SJCRH30 (cell line): ENCODE results near the gene CR1L. TPM values are rescaled to one million over a fixed set of nuclear protein-coding genes. Genes with fewer than 3 reads are reported as not detected.
"Not testable (repeated sequence)": the region's sequence is repeated elsewhere in the genome, so short reads cannot be mapped to it uniquely, and the experiment has no call there.

Source experiments
- DNase-seq, 2 experiments: peaks; one replicate each; pipeline ENCODE4 v3.0.0-alpha.2; 2015 to 2020
- H3K27ac ChIP-seq: fragments of 250-450 bp; sonication (Bioruptor Pico); 2 replicates; pipeline ENCODE4 v1.5.1; 2020; ENCODE audit warnings: mild to moderate bottlenecking, moderate library complexity
- H3K27me3 ChIP-seq: fragments of 250-450 bp; sonication (Bioruptor Pico); 2 replicates; pipeline ENCODE4 v1.5.1; 2020; ENCODE audit warnings: mild to moderate bottlenecking, moderate library complexity
- H3K36me3 ChIP-seq: fragments of 250-450 bp; sonication (Bioruptor Pico); 2 replicates; pipeline ENCODE4 v1.5.1; 2020; ENCODE audit warnings: mild to moderate bottlenecking, moderate library complexity
- H3K4me1 ChIP-seq: fragments of 250-450 bp; sonication (Bioruptor Pico); 2 replicates; pipeline ENCODE4 v1.5.1; 2020; ENCODE audit warnings: mild to moderate bottlenecking, moderate library complexity
- H3K4me3 ChIP-seq: fragments of 250-450 bp; sonication (Bioruptor Pico); 2 replicates; pipeline ENCODE4 v1.5.1; 2020; ENCODE audit warnings: mild to moderate bottlenecking, moderate library complexity
- H3K9me3 ChIP-seq: fragments of 250-450 bp; sonication (Bioruptor Pico); replicated peaks from 2 replicates; pipeline ENCODE4 v1.5.1; 2020; ENCODE audit warnings: mild to moderate bottlenecking, moderate library complexity
- total RNA-seq: library from RNA; depleted of rRNA; stranded (reverse); fragments of >200 nt; shearing (Covaris generic); gene quantifications from 2 replicates; pipeline ENCODE4 v1.2.3, GENCODE V29; 2014; rRNA removed

CR1L gene
- not detected in 2 replicates for total RNA-seq

DNA sequence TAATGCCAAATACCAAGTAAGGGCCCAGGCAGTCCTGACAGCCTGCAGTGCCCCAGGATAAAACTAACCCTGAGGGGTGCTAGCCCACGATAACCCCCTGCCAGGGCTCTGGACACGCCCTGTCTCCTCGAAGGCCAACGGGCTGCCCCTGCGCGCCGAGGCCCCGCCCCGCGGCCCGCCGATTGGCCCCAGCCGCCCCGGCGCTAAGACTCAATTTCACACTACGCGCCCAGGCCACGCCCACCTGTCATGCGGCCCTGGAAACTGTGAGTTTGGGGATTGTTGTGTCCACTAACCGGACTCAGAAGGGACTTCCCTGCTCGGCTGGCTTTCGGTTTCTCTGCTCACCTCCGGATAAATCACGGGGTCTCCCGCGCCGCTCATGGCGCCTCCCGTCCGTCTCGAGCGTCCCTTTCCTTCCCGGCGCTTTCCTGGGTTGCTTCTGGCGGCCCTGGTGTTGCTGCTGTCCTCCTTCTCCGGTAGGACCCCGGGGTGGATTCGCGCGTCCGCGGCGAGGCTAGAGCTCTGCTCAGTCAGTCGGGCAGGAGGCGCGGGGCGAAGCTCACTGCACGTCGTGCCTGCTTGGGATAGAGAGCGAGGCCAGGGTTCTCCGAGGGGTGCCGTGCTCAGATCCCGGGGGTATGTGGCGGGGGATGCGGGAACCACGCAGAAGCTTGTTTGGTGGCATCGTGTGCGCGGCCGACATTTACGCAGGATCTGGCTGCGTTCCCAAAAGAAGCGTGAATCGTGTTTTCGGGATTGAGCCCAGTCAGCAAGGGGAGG, at the start of gene CR1L:
TSS of gene CR1L (plus strand) at position 282 of the 783 bp plus-strand sequence. CDS start at position 383, 101 bp downstream.
- H3K9me3 ChIP-seq, result no peaks in the 10 kb centered on the region
- peak within 1 kb of the TSS; percentile 29; the same call in 1 of the 2 replicates for H3K27ac ChIP-seq
- no peaks in the 10 kb centered on the region for H3K36me3 ChIP-seq
- no peaks in the 10 kb centered on the region for H3K27me3 ChIP-seq
- H3K4me1 ChIP-seq, result no peaks in the 10 kb centered on the region
- H3K4me3 ChIP-seq, result peak within 1 kb of the TSS; percentile 58
- peak; percentile 66 to 74 for DNase-seq

DNA sequence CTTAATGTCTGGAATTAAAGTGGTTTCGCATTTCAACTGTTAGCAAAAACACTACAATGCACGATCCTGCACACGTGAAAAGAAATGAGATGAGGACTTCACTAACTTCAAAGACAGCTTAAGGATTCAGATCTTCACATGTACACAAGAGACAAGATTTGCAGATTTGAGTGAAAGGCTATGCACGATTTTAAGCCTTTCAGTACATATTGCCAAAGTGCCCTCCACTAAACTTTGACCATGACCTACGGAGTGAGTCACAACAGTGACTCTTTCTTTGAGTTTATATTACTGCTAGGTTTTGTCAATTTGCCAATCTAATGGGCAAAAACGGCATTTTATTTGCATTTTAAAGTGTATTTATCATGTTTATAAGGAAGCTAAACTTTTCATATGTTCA, 41.2 kb upstream of the CR1L start:
- Histone ChIP-seq H3K4me3 (no peak overlapping the region), H3K4me1 (peaks cover 6% of the 10 kb centered on the region), H3K9me3 (no peaks in the 10 kb centered on the region), H3K27ac (no peak overlapping the region), H3K36me3 (no peaks in the 10 kb centered on the region), H3K27me3 (no peaks in the 10 kb centered on the region)
- DNase-seq, result no peak

DNA sequence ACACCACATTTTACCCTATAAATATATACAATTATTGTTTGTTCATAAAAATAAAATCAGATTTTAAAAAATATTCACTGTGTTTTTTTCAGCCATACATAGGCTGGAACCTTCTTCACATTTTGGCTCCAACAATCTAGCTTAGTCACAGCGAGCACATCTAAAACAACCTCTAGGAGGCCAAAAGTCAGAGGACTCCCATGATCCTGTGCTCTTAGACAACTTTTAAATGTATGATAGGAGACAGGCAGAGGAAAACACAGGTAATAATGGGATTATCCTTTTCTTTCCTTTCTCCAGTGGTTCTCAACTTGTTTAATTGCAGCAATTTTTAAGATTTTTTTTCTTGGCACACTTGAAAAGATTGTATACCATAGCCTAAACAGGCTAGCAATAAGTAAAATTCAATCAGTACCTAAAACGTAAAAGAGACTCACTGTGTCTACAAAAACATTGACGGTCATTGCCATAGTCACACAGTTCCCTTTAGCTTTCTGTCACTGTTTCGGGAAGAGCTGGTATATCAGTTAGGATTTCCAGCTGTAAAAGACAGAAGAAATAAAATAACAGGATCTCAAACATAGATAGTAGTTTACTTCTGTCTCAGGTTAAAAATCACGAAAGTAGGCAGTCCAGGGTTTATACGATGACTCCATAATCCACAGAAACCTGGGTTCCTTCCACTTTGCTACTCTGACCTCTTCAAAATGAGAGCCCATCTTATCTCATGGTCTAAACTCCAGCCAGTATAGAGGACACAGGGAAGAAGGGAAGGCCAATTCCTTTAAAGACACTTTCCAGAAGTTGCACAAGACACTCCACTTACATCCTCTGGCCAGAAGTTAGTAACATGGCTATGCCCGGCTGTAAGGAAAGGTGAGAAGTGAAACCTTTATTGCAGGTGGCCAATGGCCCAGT, 39.2 kb upstream of the CR1L start:
- no peaks in the 10 kb centered on the region for H3K9me3 ChIP-seq
- no peaks in the 10 kb centered on the region for H3K27me3 ChIP-seq
- no peaks in the 10 kb centered on the region for H3K36me3 ChIP-seq
- no peak for DNase-seq
- no peak overlapping the region for H3K27ac ChIP-seq
- no peak overlapping the region for H3K4me3 ChIP-seq
- H3K4me1 ChIP-seq, result peaks cover 6% of the 10 kb centered on the region

DNA sequence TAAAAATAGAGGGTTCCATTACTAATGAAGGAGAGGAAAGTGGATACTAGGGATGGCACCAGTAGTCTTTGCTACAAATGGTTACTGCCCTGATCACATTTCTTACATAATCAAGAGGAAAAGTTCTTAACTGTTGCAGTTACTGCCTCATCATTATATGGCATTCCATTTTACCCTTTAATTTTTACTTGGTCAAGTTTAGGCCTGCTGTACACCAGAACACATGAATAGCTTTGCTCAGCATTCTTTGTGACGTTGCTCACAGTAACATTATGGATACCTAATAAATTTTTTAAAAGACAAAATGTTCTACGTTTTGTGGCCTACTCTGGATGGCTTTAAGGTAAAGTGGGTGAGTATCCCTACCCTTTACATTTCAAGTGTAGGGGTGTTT, 38.6 kb upstream of the CR1L start:
- Histone ChIP-seq H3K36me3 (no peaks in the 10 kb centered on the region), H3K9me3 (no peaks in the 10 kb centered on the region), H3K4me3 (no peak overlapping the region), H3K27me3 (no peaks in the 10 kb centered on the region), H3K27ac (no peak overlapping the region), H3K4me1 (peaks cover 3% of the 10 kb centered on the region; the same call in 1 of the 2 replicates)
- no peak for DNase-seq

DNA sequence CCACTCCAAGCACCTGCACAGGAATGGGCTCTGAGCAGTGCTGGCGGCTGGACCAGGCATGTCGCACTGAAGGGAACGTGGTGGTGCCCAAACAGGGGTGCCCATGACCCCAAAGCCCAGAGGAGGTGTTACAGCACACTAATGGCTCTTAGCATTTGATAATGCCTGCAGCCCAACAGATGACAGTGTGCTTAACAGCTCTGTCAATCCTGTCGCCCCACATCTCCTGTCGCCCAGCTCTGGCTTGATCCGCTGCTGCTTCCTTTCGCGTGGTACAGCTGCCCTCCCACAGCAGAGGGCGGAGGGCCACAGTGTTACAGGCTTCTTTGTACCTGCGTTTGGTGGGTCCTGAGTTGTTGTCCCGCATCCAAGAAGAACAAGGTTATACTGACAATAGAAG, 32.2 kb upstream of the CR1L start:
- no peak for DNase-seq
- Histone ChIP-seq H3K4me3 (no peak overlapping the region), H3K27me3 (no peaks in the 10 kb centered on the region), H3K36me3 (no peaks in the 10 kb centered on the region), H3K27ac (no peak overlapping the region), H3K4me1 (no peaks in the 10 kb centered on the region), H3K9me3 (peaks cover 3% of the 10 kb centered on the region; the same call in 1 of the 2 replicates)

DNA sequence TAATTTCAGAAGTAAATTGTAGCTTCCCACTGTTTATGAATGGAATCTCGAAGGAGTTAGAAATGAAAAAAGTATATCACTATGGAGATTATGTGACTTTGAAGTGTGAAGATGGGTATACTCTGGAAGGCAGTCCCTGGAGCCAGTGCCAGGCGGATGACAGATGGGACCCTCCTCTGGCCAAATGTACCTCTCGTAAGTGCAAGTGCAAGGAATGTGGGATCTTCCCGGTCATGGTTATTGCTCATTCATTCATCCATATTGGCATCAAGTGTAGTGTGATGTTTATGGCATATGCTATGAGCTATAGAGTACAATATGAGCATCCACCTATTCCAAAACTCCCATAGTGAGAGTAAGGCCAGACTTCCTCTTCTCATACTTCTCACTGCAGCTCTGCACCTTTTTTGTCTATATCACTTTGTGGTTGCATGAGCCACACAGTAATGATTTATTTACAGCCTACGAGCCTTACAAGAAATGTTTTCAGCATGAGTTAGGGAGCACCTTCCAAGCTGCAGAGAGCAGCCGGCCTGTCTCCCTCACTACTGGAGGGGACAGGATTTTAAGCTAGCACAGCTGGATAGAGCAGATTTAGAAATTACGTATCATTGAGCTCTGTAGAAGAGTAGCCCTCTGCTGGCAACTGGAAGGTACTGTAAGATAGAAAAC, 24.9 kb upstream of the CR1L start:
- Histone ChIP-seq H3K27ac (no peak overlapping the region), H3K36me3 (no peaks in the 10 kb centered on the region), H3K9me3 (no peaks in the 10 kb centered on the region), H3K27me3 (no peaks in the 10 kb centered on the region), H3K4me1 (no peaks in the 10 kb centered on the region), H3K4me3 (no peak overlapping the region)
- peak; percentile 40 to 75 for DNase-seq

DNA sequence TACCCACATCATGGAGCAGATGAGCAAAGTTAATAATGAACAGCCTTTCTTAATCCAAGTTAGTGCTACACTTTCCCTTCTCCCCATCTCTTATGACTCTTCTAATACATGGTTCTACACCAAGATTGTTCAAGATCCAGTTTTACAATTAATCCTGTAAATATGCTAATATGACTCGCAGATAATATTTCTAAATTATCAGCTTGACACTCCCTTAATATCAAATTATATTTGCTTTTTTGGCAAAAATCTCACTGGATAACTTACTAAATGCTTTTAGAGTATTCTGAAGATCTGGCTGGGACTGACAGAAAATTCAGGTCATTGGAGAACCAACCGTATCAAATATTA, 24.4 kb upstream of the CR1L start:
- DNase-seq, result no peak

DNA sequence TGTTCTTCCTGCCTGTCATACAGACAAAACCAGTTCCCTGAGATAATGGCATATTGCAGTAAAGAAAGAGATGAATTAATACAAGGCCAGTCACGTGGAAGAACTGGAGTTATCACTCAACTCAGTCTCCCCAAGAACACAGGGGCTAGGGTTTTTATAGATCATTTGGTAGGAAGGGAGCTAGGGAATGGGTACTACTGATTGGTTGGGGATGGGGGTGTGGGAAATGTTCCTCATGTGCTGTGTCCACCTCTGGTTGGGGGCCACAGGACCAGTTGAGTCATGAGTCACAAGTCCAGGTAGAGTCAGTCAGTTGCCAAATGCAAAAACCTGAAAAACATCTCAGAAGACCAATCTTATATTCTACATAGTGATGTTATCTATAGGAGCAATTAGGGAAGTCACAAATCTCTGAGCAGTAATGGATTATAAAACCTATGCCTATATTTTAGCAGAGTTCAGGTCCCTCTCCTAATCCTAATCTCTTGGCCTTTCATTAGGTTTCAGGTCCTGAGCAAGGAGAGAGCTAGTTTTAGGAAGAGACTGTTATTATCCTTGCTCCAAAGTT, 19.3 kb upstream of the CR1L start:
- H3K4me1 ChIP-seq, H3K4me3 ChIP-seq, H3K9me3 ChIP-seq, DNase-seq, H3K27me3 ChIP-seq, H3K27ac ChIP-seq, H3K36me3 ChIP-seq: not testable (repeated sequence)

More for the DNA sequence above, 24.4 kb upstream of the CR1L start:
- no peaks in the 10 kb centered on the region for H3K4me1 ChIP-seq
- no peaks in the 10 kb centered on the region for H3K36me3 ChIP-seq
- no peaks in the 10 kb centered on the region for H3K27me3 ChIP-seq
- no peak overlapping the region for H3K27ac ChIP-seq
- no peaks in the 10 kb centered on the region for H3K9me3 ChIP-seq
- no peak overlapping the region for H3K4me3 ChIP-seq

DNA sequence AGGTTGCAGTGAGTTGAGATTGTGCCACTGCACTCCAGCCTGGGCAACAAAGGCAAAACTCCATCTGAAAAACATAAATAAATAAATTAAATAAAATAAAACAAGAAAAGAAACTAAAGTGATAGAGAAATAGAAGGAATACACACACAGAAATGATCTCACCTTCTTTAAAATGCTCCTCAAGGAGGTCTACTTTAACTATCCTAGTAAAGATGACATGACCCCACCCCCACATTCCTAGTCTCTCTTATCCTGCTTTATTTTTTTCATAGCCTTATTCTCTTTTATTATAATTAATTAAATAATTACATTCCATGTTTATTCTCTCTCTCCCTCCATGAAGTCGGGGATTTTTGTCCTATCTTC, 18.0 kb upstream of the CR1L start:
- no peak for DNase-seq
- Histone ChIP-seq H3K9me3 (no peaks in the 10 kb centered on the region), H3K27ac (no peak overlapping the region), H3K4me3 (no peak overlapping the region), H3K4me1 (0 out of 2 replicates have a peak, but pooled peaks cover 2% of the 10 kb centered on the region), H3K36me3 (no peaks in the 10 kb centered on the region), H3K27me3 (no peaks in the 10 kb centered on the region)

DNA sequence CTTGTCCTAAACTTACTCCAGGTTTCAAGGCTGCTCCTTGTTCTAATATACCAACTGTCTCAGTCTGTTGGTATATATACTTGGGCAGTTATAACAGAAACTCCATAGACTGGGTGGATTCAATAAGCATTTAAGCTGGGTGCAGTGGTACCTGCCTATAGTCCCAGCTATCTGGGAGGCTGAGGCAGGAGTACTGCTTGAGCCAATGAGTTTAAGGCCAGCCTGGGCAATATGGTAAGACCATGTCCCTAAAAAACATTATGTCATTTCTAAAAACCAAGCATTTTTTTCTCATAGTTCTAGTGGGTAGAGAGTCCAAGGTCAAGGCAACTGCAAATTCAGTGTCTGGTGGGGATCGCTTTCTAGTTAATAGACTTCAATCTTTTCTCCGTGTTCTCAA, 17.4 kb upstream of the CR1L start:
- H3K4me1 ChIP-seq, result 0 out of 2 replicates have a peak, but pooled peaks cover 2% of the 10 kb centered on the region
- H3K9me3 ChIP-seq, result no peaks in the 10 kb centered on the region
- H3K27me3 ChIP-seq, result no peaks in the 10 kb centered on the region
- H3K27ac ChIP-seq, result no peak overlapping the region
- DNase-seq, result no peak
- H3K36me3 ChIP-seq, result no peaks in the 10 kb centered on the region
- H3K4me3 ChIP-seq, result no peak overlapping the region

DNA sequence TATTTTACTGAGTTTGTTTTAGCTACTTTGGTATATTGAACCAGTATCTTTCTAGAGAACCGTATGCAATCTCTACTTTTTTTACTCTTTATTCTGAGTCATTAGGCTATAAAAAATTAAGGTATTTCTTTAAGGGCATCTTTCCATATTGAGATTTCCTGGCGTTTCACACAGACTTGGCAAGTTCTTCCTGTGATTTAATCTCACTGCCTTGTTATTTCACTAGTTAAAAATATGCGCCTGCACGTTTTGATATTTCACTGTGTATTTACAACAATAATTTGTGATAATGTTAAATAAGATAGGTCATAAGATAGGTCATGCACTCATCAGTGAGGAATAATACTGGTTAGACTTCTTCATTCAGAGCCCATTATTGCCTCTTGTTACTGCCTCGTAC, 16.2 kb upstream of the CR1L start:
- peaks cover 2% of the 10 kb centered on the region; the same call in 1 of the 2 replicates for H3K4me1 ChIP-seq

DNA sequence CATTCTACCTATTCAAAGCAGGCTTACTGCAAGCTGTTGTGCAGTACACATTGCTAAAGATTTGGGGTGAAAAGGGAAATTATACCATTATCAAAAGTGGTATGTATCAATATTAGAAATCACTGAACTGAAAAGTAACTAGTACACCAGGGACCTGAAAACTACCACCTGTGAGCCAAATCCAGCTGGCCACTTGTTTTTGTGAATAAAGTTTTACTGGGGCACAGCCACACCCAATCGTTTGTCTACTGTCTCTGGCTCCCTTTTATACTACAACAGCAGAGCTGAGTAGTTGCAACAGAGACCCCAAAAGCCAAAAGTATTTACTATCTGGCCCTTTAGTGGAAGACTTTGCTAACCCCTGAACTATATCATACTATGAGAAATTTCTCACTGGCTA, 13.8 kb upstream of the CR1L start:
- H3K9me3 ChIP-seq, result no peaks in the 10 kb centered on the region
- DNase-seq, result no peak
- H3K27me3 ChIP-seq, result no peaks in the 10 kb centered on the region
- no peaks in the 10 kb centered on the region for H3K36me3 ChIP-seq
- no peak overlapping the region for H3K4me3 ChIP-seq
- peaks cover 24% of the 10 kb centered on the region for H3K4me1 ChIP-seq
- H3K27ac ChIP-seq, result no peak overlapping the region

More for the DNA sequence above, 16.2 kb upstream of the CR1L start:
- H3K9me3 ChIP-seq, result no peaks in the 10 kb centered on the region
- H3K27ac ChIP-seq, result no peak overlapping the region
- no peaks in the 10 kb centered on the region for H3K36me3 ChIP-seq
- no peaks in the 10 kb centered on the region for H3K27me3 ChIP-seq
- DNase-seq, result no peak
- no peak overlapping the region for H3K4me3 ChIP-seq

DNA sequence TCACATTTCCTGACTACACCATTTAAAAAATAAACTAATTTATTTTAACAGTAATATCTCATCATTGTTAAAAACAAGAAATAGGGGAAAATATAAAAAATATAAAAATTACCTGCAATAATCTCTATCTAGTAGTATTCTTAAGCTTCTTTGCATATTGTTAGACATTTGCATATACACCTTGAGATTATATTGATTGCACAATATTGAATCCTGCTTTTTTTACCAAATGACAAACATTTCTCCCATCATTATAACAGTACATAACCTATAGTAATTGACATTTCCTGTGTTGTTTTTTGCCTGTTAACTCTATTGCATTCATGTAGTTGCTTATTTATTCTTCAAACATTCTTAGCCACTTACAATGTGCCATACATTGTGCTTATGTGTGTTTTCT, 11.7 kb upstream of the CR1L start:
- H3K36me3 ChIP-seq, result no peaks in the 10 kb centered on the region
- no peaks in the 10 kb centered on the region for H3K9me3 ChIP-seq
- DNase-seq, result no peak
- no peak overlapping the region for H3K4me3 ChIP-seq
- no peaks in the 10 kb centered on the region for H3K27me3 ChIP-seq
- no peak overlapping the region for H3K27ac ChIP-seq
- peaks cover 24% of the 10 kb centered on the region for H3K4me1 ChIP-seq

DNA sequence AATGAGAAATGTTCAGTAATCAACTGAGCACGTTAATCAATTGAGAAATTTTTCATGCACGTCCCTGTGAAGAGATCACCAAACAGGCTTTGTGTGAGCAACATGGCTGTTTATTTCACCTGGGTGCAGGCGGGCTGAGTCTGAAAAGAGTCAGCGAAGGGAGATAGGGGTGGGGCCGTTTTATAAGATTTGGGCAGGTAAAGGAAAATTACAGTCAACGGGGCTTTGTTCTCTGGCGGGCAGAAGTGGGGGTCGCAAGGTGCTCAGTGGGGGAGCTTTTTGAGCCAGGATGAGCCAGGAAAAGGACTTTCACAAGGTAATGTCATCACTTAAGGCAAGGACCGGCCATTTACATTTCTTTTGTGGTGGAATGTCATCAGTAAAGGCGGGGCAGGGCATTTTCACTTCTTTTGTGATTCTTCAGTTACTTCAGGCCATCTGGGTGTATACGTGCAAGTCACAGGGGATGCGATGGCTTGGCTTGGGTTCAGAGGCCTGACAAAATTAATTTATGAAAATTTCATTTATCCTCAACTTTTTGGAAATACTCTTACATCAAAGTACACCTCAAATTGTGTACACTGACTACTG, 11.1 kb upstream of the CR1L start:
- not testable (repeated sequence) for DNase-seq, H3K4me3 ChIP-seq, H3K9me3 ChIP-seq, H3K36me3 ChIP-seq, H3K27me3 ChIP-seq
- peak overlapping the region; percentile 72; the same call in 1 of the 2 replicates for H3K27ac ChIP-seq
- H3K4me1 ChIP-seq, result peaks cover 27% of the 10 kb centered on the region
